ENCODE results near the gene MST1R. TPM values are rescaled to one million over a fixed set of nuclear protein-coding genes. Genes with fewer than 3 reads are reported as not detected.

MST1R gene
- polyA plus RNA-seq, 2 of the 4 experiments (the other 2 are of a cell fraction): 5.9 to 7.5 TPM

- no peak for FAIRE-seq
- CTCF ChIA-PET: interaction anchor here (3.3 kb wide), 1 partner anchor 9 kb away, joined by 9 read pairs; no protein-coding TSS in a partner anchor
- POLR2A ChIA-PET: no interaction called here
These were observed 11.2 kb upstream of the MST1R start for GRCh38 chr3:49914906-49915305.

DNA sequence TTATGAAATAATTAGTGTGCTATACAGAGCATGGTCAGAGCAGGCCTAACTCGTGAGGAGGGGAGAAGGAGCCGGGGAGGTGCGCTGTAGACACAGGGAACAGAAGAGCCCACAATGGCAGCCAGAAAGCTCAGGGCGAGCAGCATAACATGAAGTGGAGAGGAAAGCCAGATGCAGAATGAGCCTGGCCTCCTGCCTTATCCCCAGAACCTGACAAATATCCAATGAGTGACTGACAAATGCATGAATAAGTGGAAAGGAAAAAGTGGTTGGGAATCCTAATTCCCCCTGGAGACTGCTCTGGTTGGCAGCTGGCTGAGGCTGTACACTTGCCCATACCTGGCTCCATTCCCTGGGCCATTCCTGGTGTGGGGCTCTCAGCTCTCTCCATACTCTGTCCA, 9.2 kb upstream of the MST1R start:
- ChIA-PET CTCF (interaction anchor here (1.2 kb wide), 1 partner anchor 12 kb away, joined by 3 read pairs; no protein-coding TSS in a partner anchor), POLR2A (no interaction called here)
- FAIRE-seq (no peak), ATAC-seq (no peak), DNase-seq (ENCODE audit: low read depth in 1 of 2, low spot score in 1 of 2) (no peak)
- Histone ChIP-seq H3K4me3 (no peak overlapping the region), H3K4me1 (no peaks in the 10 kb centered on the region), H3K27ac (no peak overlapping the region), H3K4me2 (no peak overlapping the region), H3K9me3 (no peaks in the 10 kb centered on the region)
- WGBS (ENCODE audit: missing lambda C conversion rate): 94% methylated on average over 4 of the region's 4 CpGs
- TF ChIP-seq RFX5 (IDR thresholded peaks at IDR 0.05): no peak
- TF ChIP-seq RARB (CRISPR knock-in tag; IDR thresholded peaks at IDR 0.05): no peak
- TF ChIP-seq CBX2 (IDR thresholded peaks at IDR 0.05; ENCODE audit: borderline replicate concordance, low read depth): no peak
- TF ChIP-seq HOXB5 (CRISPR knock-in tag; IDR thresholded peaks at IDR 0.05): no peak
- TF ChIP-seq FOXS1 (CRISPR knock-in tag; IDR thresholded peaks at IDR 0.05): no peak
- TF ChIP-seq, protein P1, sequence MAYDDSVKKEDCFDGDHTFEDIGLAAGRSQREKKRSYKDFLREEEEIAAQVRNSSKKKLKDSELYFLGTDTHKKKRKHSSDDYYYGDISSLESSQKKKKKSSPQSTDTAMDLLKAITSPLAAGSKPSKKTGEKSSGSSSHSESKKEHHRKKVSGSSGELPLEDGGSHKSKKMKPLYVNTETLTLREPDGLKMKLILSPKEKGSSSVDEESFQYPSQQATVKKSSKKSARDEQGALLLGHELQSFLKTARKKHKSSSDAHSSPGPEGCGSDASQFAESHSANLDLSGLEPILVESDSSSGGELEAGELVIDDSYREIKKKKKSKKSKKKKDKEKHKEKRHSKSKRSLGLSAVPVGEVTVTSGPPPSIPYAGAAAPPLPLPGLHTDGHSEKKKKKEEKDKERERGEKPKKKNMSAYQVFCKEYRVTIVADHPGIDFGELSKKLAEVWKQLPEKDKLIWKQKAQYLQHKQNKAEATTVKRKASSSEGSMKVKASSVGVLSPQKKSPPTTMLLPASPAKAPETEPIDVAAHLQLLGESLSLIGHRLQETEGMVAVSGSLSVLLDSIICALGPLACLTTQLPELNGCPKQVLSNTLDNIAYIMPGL (CRISPR knock-in tag; IDR thresholded peaks at IDR 0.05; ENCODE audit: borderline replicate concordance): no peak
- no peak for TF ChIP-seq POLR2AphosphoS2 (conservative IDR thresholded peaks at IDR 0.05; ENCODE audit: low read length)
- TF ChIP-seq, protein P2, sequence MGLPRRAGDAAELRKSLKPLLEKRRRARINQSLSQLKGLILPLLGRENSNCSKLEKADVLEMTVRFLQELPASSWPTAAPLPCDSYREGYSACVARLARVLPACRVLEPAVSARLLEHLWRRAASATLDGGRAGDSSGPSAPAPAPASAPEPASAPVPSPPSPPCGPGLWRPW (IDR thresholded peaks at IDR 0.05): no peak
- TF ChIP-seq SMC3 (IDR thresholded peaks at IDR 0.05): no peak
- no peak for TF ChIP-seq EHF (CRISPR knock-in tag; IDR thresholded peaks at IDR 0.05)
- no peak for TF ChIP-seq RNF2 (IDR thresholded peaks at IDR 0.05; ENCODE audit: borderline replicate concordance, low read depth)

More at GRCh38 chr3:49914906-49915305, 11.2 kb upstream of the MST1R start:
- TF ChIP-seq CEBPB (IDR thresholded peaks at IDR 0.05) (no peak), JUN (IDR thresholded peaks at IDR 0.05) (no peak), HEYL (CRISPR knock-in tag; IDR thresholded peaks at IDR 0.05) (no peak), FOSB (CRISPR knock-in tag; IDR thresholded peaks at IDR 0.05) (no peak), MYC (IDR thresholded peaks at IDR 0.05; ENCODE audit: borderline replicate concordance, low read length) (no peak), KDM5A (IDR thresholded peaks at IDR 0.05) (no peak), REST (IDR thresholded peaks at IDR 0.05) (no peak), GATA3 (IDR thresholded peaks at IDR 0.05; ENCODE audit: borderline replicate concordance) (no peak), MAFK (IDR thresholded peaks at IDR 0.05; ENCODE audit: partially characterized antibody) (no peak), FOXS1 (CRISPR knock-in tag; IDR thresholded peaks at IDR 0.05) (no peak), CHD2 (IDR thresholded peaks at IDR 0.05; ENCODE audit: low read length, partially characterized antibody) (no peak), JUNB (IDR thresholded peaks at IDR 0.05) (no peak), ZSCAN20 (CRISPR knock-in tag; IDR thresholded peaks at IDR 0.05) (no peak), HOXB13 (CRISPR knock-in tag; IDR thresholded peaks at IDR 0.05; ENCODE audit: low read depth) (no peak), NR3C1 (IDR thresholded peaks at IDR 0.05) (no peak)
- TF ChIP-seq, protein P3, sequence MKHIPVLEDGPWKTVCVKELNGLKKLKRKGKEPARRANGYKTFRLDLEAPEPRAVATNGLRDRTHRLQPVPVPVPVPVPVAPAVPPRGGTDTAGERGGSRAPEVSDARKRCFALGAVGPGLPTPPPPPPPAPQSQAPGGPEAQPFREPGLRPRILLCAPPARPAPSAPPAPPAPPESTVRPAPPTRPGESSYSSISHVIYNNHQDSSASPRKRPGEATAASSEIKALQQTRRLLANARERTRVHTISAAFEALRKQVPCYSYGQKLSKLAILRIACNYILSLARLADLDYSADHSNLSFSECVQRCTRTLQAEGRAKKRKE (CRISPR knock-in tag; IDR thresholded peaks at IDR 0.05; ENCODE audit: low read depth): no peak
- TF ChIP-seq, protein P4, sequence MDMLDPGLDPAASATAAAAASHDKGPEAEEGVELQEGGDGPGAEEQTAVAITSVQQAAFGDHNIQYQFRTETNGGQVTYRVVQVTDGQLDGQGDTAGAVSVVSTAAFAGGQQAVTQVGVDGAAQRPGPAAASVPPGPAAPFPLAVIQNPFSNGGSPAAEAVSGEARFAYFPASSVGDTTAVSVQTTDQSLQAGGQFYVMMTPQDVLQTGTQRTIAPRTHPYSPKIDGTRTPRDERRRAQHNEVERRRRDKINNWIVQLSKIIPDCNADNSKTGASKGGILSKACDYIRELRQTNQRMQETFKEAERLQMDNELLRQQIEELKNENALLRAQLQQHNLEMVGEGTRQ (IDR thresholded peaks at IDR 0.05): no peak
- TF ChIP-seq, protein P2 (IDR thresholded peaks at IDR 0.05): no peak
- DNase-seq (ENCODE audit: low read depth in 1 of 2, low spot score in 1 of 2) (no peak), ATAC-seq (no peak)
- Histone ChIP-seq H3K4me2 (no peak overlapping the region), H3K27ac (no peak overlapping the region), H3K9me3 (no peaks in the 10 kb centered on the region), H3K4me3 (no peak overlapping the region), H3K4me1 (no peaks in the 10 kb centered on the region)
- 58% methylated on average over 2 of the region's 2 CpGs for WGBS (ENCODE audit: missing lambda C conversion rate)
